ENCODE data around the gene SLC5A6.

Gene SLC5A6

DNA sequence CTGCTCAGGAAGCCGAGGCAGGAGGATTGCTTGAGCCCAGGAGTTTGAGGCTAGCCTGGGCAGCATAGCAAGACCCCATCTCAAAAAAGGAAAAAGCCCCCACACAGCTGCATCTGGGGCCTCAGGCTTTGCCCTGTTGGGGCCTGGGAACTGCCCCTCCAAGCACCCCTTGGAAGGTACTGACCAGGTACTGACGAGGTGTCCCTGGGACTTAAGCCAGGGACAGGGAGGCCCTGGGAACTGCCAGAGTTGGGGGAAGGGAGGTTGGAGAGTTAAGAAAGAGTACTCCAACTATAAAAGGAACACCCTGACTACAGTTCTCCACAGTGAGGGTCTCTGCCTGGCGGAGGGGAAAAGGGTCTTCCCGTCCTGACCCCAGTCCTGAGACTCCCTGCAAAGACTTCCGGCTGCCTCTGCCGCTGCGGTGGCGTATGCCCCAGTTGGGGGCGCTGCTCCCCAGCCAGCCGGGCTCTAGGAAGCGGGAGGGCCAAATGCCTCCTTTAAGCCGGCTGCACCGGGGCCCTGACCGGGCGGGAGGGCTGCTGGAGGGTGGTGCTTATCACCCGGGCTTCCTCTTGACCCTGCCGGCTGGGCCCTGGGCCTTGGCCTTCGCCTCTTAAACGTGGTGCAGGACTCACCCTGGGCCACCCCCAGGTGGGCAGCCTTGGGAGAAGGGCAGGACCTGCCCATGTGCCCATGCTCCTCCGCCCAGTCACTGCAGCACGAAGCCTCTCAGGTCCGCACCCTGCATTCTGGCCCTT, 38.0 kb upstream of the SLC5A6 start:
- H3K36me3 ChIP-seq (ENCODE audit: control insufficient read depth in 1 of 2, insufficient read depth in 2 of 2, low read length in 2 of 2), result peaks cover 0 to 2% of the 10 kb centered on the region in 2 experiments
- H3K4me1 ChIP-seq (ENCODE audit: control insufficient read depth in 1 of 2, insufficient read depth in 2 of 2, low read length in 2 of 2), result no peaks in the 10 kb centered on the region
- H2BK12ac ChIP-seq (ENCODE audit: low read length), result no peak overlapping the region
- H3K9ac ChIP-seq (ENCODE audit: low read length), result no peak overlapping the region
- WGBS (ENCODE audit: extremely low coverage, insufficient coverage, insufficient read length), result no CpG with 5 or more reads among the region's 22 CpGs
- no peak overlapping the region for H2BK120ac ChIP-seq (ENCODE audit: insufficient read depth, low read length, poor library complexity)
- H4K91ac ChIP-seq (ENCODE audit: low read depth, low read length), result no peak overlapping the region
- no peak overlapping the region for H3K4me3 ChIP-seq (ENCODE audit: low read depth, low read length)
- H2AK5ac ChIP-seq (ENCODE audit: low read length), result no peak overlapping the region
- no peak overlapping the region for H3K27ac ChIP-seq (ENCODE audit: low read depth, low read length)
- H3K18ac ChIP-seq (ENCODE audit: low read length), result no peak overlapping the region
- no peak overlapping the region for H2BK5ac ChIP-seq (ENCODE audit: low read depth, low read length, poor library complexity)
- H3K79me2 ChIP-seq (ENCODE audit: control insufficient read depth, insufficient read depth, low read length, poor library complexity), result no peaks in the 10 kb centered on the region
- H2AFZ ChIP-seq (ENCODE audit: insufficient read depth, low read length, poor library complexity), result no peak overlapping the region
- no peak overlapping the region for H3K14ac ChIP-seq (ENCODE audit: low read length)
- no peaks in the 10 kb centered on the region for H3K9me3 ChIP-seq (ENCODE audit: insufficient read depth, low read depth, low read length)
- DNase-seq, result peak in 1 of 2 donors; percentile 25
- H4K8ac ChIP-seq (ENCODE audit: low read depth, low read length), result peak overlapping the region; percentile 24
- H3K23ac ChIP-seq (ENCODE audit: low read length), result no peak overlapping the region
- H4K12ac ChIP-seq (ENCODE audit: low read depth, low read length), result peak overlapping the region; percentile 31
- no peaks in the 10 kb centered on the region for H3K27me3 ChIP-seq (ENCODE audit: insufficient read depth, low read length)
- peak overlapping the region; percentile 19 for H3K4me2 ChIP-seq (ENCODE audit: low read length)
- no peak overlapping the region for H3K4ac ChIP-seq (ENCODE audit: low read depth, low read length)
- no peaks in the 10 kb centered on the region for H3K79me1 ChIP-seq (ENCODE audit: low read length)

DNA sequence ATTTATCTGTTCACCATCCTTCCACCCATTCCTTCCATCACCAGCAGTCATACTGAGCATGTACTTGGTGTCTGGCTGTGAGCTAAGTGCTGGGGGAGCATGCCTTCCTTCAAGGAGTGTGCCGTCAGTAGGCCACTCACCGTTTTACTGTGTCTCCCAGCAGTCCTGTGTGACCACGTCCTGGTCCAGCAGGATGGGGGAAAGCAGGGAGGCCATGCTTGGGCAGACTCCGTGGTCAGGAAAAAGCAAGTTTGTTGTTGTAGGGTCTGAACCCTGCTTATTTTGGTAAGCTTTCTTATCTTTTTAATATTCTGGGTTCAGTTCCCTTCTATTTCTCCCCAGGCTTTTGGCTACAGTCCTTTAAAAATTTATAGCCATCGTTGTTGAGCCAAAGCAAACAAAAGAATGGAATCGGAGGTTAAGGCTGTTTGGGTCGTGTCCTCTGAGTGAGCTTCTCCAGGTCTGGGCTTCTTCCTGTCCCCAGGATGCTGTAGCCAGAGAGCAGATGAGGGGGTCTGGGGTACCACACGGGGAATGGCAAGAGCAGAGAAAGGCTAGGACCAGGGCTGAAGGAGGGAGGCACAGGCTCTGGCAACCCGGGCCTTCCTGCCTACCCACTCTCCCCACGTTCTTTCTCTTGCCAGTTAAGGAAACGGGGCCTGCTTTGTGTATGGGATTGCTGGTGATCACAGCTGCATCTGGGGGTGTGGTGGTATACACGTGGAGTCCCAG, 37.3 kb upstream of the SLC5A6 start:
- no peak overlapping the region for H4K8ac ChIP-seq (ENCODE audit: low read depth, low read length)
- H3K27ac ChIP-seq (ENCODE audit: low read depth, low read length), result no peak overlapping the region
- H2AFZ ChIP-seq (ENCODE audit: insufficient read depth, low read length, poor library complexity), result no peak overlapping the region
- H4K91ac ChIP-seq (ENCODE audit: low read depth, low read length), result no peak overlapping the region
- no peak overlapping the region for H3K4me3 ChIP-seq (ENCODE audit: low read depth, low read length)
- DNase-seq, result no peak
- H2BK5ac ChIP-seq (ENCODE audit: low read depth, low read length, poor library complexity), result no peak overlapping the region
- H3K4me2 ChIP-seq (ENCODE audit: low read length), result no peak overlapping the region
- H3K18ac ChIP-seq (ENCODE audit: low read length), result no peak overlapping the region
- H3K27me3 ChIP-seq (ENCODE audit: insufficient read depth, low read length), result no peaks in the 10 kb centered on the region
- H3K4me1 ChIP-seq (ENCODE audit: control insufficient read depth in 1 of 2, insufficient read depth in 2 of 2, low read length in 2 of 2), result no peaks in the 10 kb centered on the region
- no peak overlapping the region for H2AK5ac ChIP-seq (ENCODE audit: low read length)
- H3K9ac ChIP-seq (ENCODE audit: low read length), result no peak overlapping the region
- no peak overlapping the region for H3K4ac ChIP-seq (ENCODE audit: low read depth, low read length)
- no peak overlapping the region for H2BK120ac ChIP-seq (ENCODE audit: insufficient read depth, low read length, poor library complexity)
- no peaks in the 10 kb centered on the region for H3K79me1 ChIP-seq (ENCODE audit: low read length)
- H3K9me3 ChIP-seq (ENCODE audit: insufficient read depth, low read depth, low read length), result no peaks in the 10 kb centered on the region
- no peak overlapping the region for H3K14ac ChIP-seq (ENCODE audit: low read length)
- peaks cover under 1 to 8% of the 10 kb centered on the region in 2 experiments for H3K36me3 ChIP-seq (ENCODE audit: control insufficient read depth in 1 of 2, insufficient read depth in 2 of 2, low read length in 2 of 2)
- no CpG with 5 or more reads among the region's 12 CpGs for WGBS (ENCODE audit: extremely low coverage, insufficient coverage, insufficient read length)
- no peak overlapping the region for H2BK12ac ChIP-seq (ENCODE audit: low read length)
- no peak overlapping the region for H4K12ac ChIP-seq (ENCODE audit: low read depth, low read length)
- no peaks in the 10 kb centered on the region for H3K79me2 ChIP-seq (ENCODE audit: control insufficient read depth, insufficient read depth, low read length, poor library complexity)
- H3K23ac ChIP-seq (ENCODE audit: low read length), result no peak overlapping the region

DNA sequence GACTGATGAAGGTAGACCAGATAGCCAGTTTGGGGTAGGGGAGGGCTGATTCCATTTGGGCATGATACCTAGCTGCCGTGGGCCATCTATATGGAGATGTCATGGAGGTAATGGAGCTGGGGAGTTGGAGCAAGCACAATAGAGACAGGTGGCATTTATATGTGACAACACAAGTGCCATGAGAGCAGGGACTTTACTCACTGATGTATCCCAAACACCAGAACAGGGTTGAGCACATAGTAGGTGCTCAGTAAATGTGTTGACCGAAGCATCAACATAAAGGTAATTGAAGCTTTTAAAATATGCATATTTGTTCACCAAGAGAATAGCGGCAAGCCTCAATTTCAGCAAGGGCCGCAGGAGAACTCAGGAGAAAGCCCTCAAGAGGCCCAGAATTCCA, 35.8 kb upstream of the SLC5A6 start:
- H3K9me3 ChIP-seq (ENCODE audit: insufficient read depth, low read depth, low read length), result no peaks in the 10 kb centered on the region
- no peaks in the 10 kb centered on the region for H3K79me2 ChIP-seq (ENCODE audit: control insufficient read depth, insufficient read depth, low read length, poor library complexity)
- H3K27me3 ChIP-seq (ENCODE audit: insufficient read depth, low read length), result no peaks in the 10 kb centered on the region
- H4K91ac ChIP-seq (ENCODE audit: low read depth, low read length), result no peak overlapping the region
- no peak overlapping the region for H3K27ac ChIP-seq (ENCODE audit: low read depth, low read length)
- no peak overlapping the region for H3K14ac ChIP-seq (ENCODE audit: low read length)
- no peak overlapping the region for H4K8ac ChIP-seq (ENCODE audit: low read depth, low read length)
- H3K36me3 ChIP-seq (ENCODE audit: control insufficient read depth in 1 of 2, insufficient read depth in 2 of 2, low read length in 2 of 2), result peaks cover 15 to 22% of the 10 kb centered on the region in 2 experiments
- no peak overlapping the region for H2BK5ac ChIP-seq (ENCODE audit: low read depth, low read length, poor library complexity)
- no peak overlapping the region for H4K12ac ChIP-seq (ENCODE audit: low read depth, low read length)
- H3K4ac ChIP-seq (ENCODE audit: low read depth, low read length), result no peak overlapping the region
- no peak overlapping the region for H3K18ac ChIP-seq (ENCODE audit: low read length)
- H2AFZ ChIP-seq (ENCODE audit: insufficient read depth, low read length, poor library complexity), result no peak overlapping the region
- no peak overlapping the region for H3K4me2 ChIP-seq (ENCODE audit: low read length)
- H3K23ac ChIP-seq (ENCODE audit: low read length), result no peak overlapping the region
- no peak overlapping the region for H2BK12ac ChIP-seq (ENCODE audit: low read length)
- H3K79me1 ChIP-seq (ENCODE audit: low read length), result no peaks in the 10 kb centered on the region
- H3K4me3 ChIP-seq (ENCODE audit: low read depth, low read length), result no peak overlapping the region
- H2AK5ac ChIP-seq (ENCODE audit: low read length), result no peak overlapping the region
- no peak for DNase-seq
- no peak overlapping the region for H3K9ac ChIP-seq (ENCODE audit: low read length)
- H3K4me1 ChIP-seq (ENCODE audit: control insufficient read depth in 1 of 2, insufficient read depth in 2 of 2, low read length in 2 of 2), result no peaks in the 10 kb centered on the region
- H2BK120ac ChIP-seq (ENCODE audit: insufficient read depth, low read length, poor library complexity), result no peak overlapping the region
- WGBS (ENCODE audit: extremely low coverage, insufficient coverage, insufficient read length), result no CpG with 5 or more reads among the region's 4 CpGs

GRCh38 chr2:27245626-27246025, 33.6 kb upstream of the SLC5A6 start:
- Histone ChIP-seq H3K27me3 (ENCODE audit: insufficient read depth, low read length) (no peaks in the 10 kb centered on the region), H3K23ac (ENCODE audit: low read length) (no peak overlapping the region), H3K4ac (ENCODE audit: low read depth, low read length) (no peak overlapping the region), H2BK5ac (ENCODE audit: low read depth, low read length, poor library complexity) (no peak overlapping the region), H3K9me3 (ENCODE audit: insufficient read depth, low read depth, low read length) (peaks cover 2% of the 10 kb centered on the region), H3K14ac (ENCODE audit: low read length) (no peak overlapping the region), H3K79me1 (ENCODE audit: low read length) (no peaks in the 10 kb centered on the region), H3K27ac (ENCODE audit: low read depth, low read length) (no peak overlapping the region), H3K4me2 (ENCODE audit: low read length) (no peak overlapping the region), H2BK12ac (ENCODE audit: low read length) (no peak overlapping the region), H4K91ac (ENCODE audit: low read depth, low read length) (no peak overlapping the region), H4K12ac (ENCODE audit: low read depth, low read length) (no peak overlapping the region), H2AFZ (ENCODE audit: insufficient read depth, low read length, poor library complexity) (no peak overlapping the region), H3K9ac (ENCODE audit: low read length) (no peak overlapping the region), H3K18ac (ENCODE audit: low read length) (no peak overlapping the region), H3K79me2 (ENCODE audit: control insufficient read depth, insufficient read depth, low read length, poor library complexity) (no peaks in the 10 kb centered on the region), H3K4me3 (ENCODE audit: low read depth, low read length) (no peak overlapping the region), H4K8ac (ENCODE audit: low read depth, low read length) (no peak overlapping the region), H2BK120ac (ENCODE audit: insufficient read depth, low read length, poor library complexity) (no peak overlapping the region), H3K4me1 (ENCODE audit: control insufficient read depth in 1 of 2, insufficient read depth in 2 of 2, low read length in 2 of 2) (no peaks in the 10 kb centered on the region), H2AK5ac (ENCODE audit: low read length) (no peak overlapping the region), H3K36me3 (ENCODE audit: control insufficient read depth in 1 of 2, insufficient read depth in 2 of 2, low read length in 2 of 2) (peaks cover 38 to 45% of the 10 kb centered on the region in 2 experiments)
- DNase-seq, result no peak
- no CpG with 5 or more reads among the region's 4 CpGs for WGBS (ENCODE audit: extremely low coverage, insufficient coverage, insufficient read length)
